GM10248 (cell line): ENCODE data around the gene PYROXD2.

Source experiments
- CTCF ChIA-PET: fragments of 300-600 bp; sonication (Branson Sonifier 250); formaldehyde crosslinking; extraction: SDS; loops from one replicate; lab custom pipeline; 2021; ENCODE audit warnings: antibody characterized with exemption; lab: Yijun Ruan, JAX
- POLR2A ChIA-PET: fragments of 350-650 bp; sonication (Branson Sonifier 250); formaldehyde crosslinking; extraction: SDS; loops from one replicate; lab custom pipeline; 2020; ENCODE audit warnings: antibody characterized with exemption; lab: Yijun Ruan, JAX
- DNase-seq: peaks from one replicate; pipeline ENCODE4 v3.0.0; 2012; ENCODE audit errors: extremely low spot score
- TF ChIP-seq, protein P1 (sequence below): IDR thresholded peaks from 2 replicates; pipeline ENCODE4 v1.5.1; 2012; ENCODE audit warnings: mild to moderate bottlenecking, low read depth; ENCODE audit errors: extremely low read depth, missing control alignments, control extremely low read depth

The PYROXD2 gene

DNA sequence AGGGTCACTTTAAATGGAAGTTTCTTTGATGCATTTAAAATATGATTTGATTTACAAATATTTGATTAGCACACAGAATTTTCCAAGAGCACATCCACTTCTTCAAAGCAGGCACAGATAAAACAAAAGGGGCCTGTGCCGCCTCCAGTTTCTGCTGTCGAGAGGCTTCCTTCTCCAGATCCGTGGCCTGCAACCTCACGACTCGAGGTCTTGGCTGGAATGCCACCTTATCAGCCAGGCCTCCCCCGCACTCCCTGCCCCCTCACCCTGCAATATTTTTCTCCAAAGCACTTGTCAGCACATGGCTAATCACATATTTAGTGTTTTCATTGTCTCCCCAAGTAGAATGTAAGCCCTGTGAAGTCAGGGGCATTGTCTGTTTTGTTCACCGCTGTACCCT, 12.5 kb downstream of the PYROXD2 start:
- CTCF ChIA-PET = interaction anchor here (2.3 kb wide), 1 partner anchor 9 kb away, joined by 10 read pairs; no protein-coding TSS in a partner anchor
- TF ChIP-seq, protein P1, sequence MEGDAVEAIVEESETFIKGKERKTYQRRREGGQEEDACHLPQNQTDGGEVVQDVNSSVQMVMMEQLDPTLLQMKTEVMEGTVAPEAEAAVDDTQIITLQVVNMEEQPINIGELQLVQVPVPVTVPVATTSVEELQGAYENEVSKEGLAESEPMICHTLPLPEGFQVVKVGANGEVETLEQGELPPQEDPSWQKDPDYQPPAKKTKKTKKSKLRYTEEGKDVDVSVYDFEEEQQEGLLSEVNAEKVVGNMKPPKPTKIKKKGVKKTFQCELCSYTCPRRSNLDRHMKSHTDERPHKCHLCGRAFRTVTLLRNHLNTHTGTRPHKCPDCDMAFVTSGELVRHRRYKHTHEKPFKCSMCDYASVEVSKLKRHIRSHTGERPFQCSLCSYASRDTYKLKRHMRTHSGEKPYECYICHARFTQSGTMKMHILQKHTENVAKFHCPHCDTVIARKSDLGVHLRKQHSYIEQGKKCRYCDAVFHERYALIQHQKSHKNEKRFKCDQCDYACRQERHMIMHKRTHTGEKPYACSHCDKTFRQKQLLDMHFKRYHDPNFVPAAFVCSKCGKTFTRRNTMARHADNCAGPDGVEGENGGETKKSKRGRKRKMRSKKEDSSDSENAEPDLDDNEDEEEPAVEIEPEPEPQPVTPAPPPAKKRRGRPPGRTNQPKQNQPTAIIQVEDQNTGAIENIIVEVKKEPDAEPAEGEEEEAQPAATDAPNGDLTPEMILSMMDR = no peak
- DNase-seq = no peak
- POLR2A ChIA-PET = no interaction called here

DNA sequence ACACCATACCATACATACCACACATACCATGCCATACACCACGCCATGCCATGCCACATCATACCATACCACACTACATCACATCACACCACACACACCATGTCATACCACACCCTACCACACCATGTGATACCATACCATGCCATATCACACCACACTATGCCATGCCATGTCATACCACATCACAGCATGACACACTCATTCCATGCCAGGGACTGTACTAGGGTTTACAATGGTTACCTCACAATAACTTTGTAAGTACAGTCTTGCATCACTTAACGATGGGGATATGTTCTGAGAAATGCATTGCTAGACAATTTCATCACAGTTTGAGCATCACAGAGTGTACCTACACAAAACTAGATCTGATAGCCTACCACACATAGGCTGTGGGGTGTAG, 14.5 kb downstream of the PYROXD2 start:
- DNase-seq = no peak
- ChIA-PET CTCF (no interaction called here), POLR2A (no interaction called here)
- TF ChIP-seq, protein P1 = no peak

DNA sequence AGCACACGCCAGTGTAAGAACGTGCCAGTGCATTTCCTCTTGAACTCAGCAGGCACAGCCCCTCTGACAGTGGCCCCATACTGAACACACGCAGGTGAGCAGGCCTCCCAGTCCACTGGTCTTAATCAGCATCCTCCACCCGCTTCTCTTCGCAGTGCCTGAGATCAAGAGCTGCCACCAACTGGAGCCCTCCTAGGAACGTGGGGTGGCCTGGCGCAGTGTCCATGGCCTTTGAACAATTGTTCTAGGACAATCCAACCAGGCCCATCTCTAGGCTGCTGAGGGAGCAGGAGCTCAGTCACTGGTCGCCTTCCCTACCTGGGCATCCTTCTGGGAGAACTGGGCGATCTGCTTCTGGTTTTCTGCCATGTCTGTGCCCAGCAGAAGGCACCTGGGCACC, 15.2 kb downstream of the PYROXD2 start:
- TF ChIP-seq, protein P1 = no peak
- ChIA-PET CTCF (interaction anchor here (1.3 to 1.9 kb wide), 2 partner anchors 9 to 13 kb away, joined by 3 to 9 read pairs; no protein-coding TSS in a partner anchor), POLR2A (no interaction called here)
- no peak for DNase-seq

DNA sequence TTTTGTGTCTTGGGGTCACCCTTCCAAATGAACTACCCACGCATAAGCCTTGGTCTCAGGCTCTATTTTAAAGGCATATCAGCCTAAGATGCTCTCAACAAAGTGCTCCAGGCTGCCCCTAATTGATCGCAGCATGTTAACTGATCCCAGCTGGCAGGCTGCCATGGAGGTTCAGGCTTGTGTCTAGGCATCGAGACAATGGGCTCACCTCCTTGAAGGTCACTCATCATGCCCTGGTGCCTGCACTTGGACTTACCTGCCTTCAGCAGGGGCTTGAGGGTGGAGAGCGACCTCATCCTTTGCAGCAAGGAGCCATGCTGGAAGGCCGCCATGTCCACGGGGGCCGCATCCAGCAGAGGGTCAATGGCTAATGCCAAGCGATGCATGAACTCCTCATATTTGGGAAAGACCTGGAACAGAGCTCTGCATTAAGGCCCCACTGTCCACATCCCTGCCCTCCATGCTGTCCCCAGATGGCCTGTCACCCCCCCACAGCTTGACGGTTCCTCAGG, 17.8 kb downstream of the PYROXD2 start:
- TF ChIP-seq, protein P1 = no peak
- DNase-seq = no peak
- ChIA-PET POLR2A (no interaction called here), CTCF (interaction anchor here (0.7 to 2.0 kb wide), 2 partner anchors 28 to 57 kb away, joined by 3 to 4 read pairs; no protein-coding TSS in a partner anchor)

DNA sequence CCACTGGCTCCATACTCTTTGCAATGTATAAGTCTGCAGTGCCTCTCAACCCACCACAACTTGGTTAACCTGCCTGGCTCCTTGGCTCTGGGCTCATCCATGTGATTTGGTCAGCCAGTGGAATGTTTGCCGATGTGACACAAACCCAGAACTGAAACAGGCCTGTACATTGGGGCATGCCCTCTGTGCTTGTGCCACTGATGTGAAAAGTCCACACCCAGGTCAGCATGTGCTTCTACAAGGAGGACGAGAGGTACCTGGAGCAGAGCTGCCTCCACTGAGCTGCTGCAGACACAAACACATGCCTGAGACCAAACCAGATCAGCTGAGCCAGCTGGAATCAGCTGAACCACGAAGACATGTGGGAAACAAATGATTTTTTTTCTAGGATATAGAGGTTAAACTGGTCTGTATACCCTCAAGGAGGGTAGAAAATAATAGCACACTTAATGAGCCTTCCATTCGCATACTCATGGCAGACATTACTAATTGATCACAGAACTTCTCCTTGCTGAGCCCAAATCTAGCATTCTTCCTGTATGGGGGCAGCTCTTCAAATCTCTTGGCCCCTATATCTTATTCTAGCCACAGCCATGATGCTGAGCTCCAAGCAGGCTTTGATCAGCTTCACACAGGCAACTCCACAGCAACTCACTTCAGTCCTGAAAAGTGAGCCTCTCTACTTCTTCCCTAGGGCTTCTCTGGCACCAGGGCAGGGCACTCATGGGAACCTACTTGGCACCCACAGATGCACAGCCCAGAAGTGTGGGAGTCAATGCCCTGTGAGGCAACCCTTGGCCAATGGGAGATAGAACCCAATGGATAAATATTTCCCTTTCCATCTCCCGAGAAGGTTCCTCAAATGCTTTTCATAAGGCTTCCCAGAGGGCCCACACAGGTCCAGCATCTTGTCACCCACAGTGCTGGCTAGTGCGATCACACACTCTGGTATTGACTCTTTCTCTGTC, 18.6 kb downstream of the PYROXD2 start:
- POLR2A ChIA-PET = no interaction called here
- TF ChIP-seq, protein P1 = no peak
- CTCF ChIA-PET = interaction anchor here (1.0 to 1.9 kb wide), 3 partner anchors 9 to 29 kb away, joined by 3 to 4 read pairs (median 3); no protein-coding TSS in a partner anchor
- DNase-seq = no peak

DNA sequence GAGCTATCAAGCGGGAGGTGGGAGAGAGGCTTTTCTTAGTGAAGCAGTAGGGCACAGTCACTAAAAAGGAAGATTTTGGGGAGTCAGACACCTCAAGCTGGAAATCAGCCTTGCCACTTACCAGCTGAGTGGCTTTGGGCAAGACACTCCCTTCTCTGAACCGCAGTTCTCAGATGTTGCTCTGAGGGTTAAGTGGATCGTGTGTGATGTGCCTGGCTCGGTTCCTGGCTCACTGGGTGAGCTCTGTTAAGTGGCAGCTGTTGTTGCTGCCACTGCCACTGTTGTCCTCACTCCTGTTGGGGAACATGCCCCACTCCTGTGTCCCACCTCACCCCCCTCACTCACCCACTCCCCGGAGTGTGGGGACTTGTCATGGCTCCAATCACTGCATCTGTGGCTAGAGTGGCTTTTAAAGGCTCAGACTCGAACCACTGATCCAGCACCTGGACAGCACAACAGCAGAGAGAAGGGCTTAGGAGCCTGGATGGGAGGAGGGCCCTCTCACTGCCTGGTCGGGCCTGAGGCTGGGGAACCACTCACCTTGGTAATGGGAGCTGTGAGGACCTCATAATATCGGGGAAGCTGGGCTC, 20.0 kb downstream of the PYROXD2 start:
- POLR2A ChIA-PET = no interaction called here
- TF ChIP-seq, protein P1 = no peak
- CTCF ChIA-PET = interaction anchor here (0.8 to 2.7 kb wide), 7 partner anchors 9 to 224 kb away, joined by 3 to 10 read pairs (median 3); no protein-coding TSS in a partner anchor
- DNase-seq = no peak
